ENCODE results near the gene CEP97. TPM values are rescaled to one million over a fixed set of nuclear protein-coding genes. Genes with fewer than 3 reads are reported as not detected.
A peak's percentile ranks its signal among the peaks of the same experiment; 100 is the strongest.
"Not testable (repeated sequence)": the region's sequence is repeated elsewhere in the genome, so short reads cannot be mapped to it uniquely, and the experiment has no call there.

The CEP97 gene
- total RNA-seq, 1 experiment from 2014 or later: 9.2 TPM

DNA sequence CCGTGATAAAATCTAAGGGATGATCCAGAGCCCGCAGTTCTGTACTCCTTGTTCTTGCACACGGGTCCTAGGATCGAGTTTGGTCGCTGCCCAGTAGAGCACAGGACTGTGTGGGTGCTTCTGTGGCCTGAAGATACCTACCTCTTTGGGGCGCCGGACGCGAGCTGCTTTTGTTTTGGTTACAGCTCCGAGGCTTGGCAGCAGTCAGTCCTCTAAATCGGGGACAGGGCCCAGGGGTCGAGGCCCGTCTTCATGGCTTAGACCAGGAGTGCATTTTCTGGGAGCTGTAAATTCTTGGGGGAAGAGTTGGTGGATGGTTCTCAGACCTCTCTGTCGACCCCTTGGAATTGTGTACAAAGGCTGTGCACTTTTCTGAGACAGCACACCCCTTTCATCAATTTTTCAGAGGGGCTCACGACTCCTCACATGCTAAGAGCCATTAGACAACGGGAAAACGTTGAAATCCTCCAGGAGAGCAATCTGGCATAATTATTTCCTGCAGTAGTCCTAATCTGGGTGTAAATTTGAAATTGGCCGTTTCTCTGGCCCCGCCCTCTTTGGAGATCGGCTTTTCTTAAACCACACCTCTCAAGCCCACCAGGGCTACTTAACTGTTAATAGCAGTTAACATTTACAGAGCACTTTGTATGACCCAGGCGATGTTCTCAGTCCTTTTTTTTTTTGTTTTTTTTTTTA is 928 bp downstream of the CEP97 start:
- DNase-seq: peak; percentile 26

DNA sequence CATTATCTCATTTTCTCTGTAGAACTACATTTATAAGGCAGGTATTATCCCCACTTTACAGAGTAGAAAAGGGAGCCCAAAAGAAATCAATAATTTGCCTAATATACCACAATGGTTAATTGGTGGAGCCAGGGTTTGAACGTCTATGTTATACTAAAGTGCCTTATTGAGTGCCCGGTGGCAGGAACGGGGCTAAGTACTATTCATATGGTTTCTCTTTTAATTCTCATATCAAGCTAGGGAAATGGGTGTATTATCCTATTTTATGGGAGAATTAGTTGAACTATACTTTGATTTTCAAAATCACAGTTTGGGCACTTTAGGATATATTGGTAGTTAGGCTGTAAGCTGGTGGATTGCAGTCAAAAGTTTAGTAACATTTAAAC is 1.5 kb downstream of the CEP97 start:
- DNase-seq: no peak
- Histone ChIP-seq H3K36me3 (replicated peaks; ENCODE audit: control insufficient read depth, insufficient read depth, low read length) (peaks cover 2% of the 10 kb centered on the region), H3K4me3 (ENCODE audit: insufficient read depth, low read depth, low read length) (peak overlapping the region; percentile 68; the same call in 1 of the 2 replicates), H3K27me3 (ENCODE audit: control insufficient read depth, insufficient read depth, low read length) (no peaks in the 10 kb centered on the region)

More for the DNA sequence above, 928 bp downstream of the CEP97 start:
- Histone ChIP-seq H3K27me3 (ENCODE audit: control insufficient read depth, insufficient read depth, low read length) (no peaks in the 10 kb centered on the region), H3K36me3 (replicated peaks; ENCODE audit: control insufficient read depth, insufficient read depth, low read length) (peaks cover 2% of the 10 kb centered on the region), H3K4me3 (ENCODE audit: insufficient read depth, low read depth, low read length) (peak overlapping the region; percentile 68)

DNA sequence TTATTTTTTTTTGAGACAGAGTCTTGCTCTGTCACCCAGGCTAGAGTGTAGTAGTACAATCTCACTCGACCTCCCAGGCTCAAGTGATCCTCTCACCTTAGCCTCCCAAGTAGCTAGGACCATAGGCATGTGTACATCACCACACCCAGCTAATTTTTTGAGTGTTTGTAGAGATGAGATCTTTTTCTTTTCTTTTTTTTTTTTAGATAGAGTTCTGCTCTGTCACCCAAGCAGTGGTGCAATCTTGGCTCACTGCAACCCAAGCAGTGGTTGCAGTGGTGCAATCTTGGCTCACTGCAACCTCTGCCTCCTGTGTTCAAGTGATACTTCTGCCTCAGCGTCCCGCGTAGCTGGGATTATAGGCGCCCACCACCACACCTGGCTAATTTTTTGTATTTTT is 5.2 kb downstream of the CEP97 start:
- no peak for DNase-seq
- Histone ChIP-seq H3K4me3 (ENCODE audit: insufficient read depth, low read depth, low read length) (no peak overlapping the region), H3K36me3 (replicated peaks; ENCODE audit: control insufficient read depth, insufficient read depth, low read length) (peaks cover 11% of the 10 kb centered on the region), H3K27me3 (ENCODE audit: control insufficient read depth, insufficient read depth, low read length) (no peaks in the 10 kb centered on the region)

DNA sequence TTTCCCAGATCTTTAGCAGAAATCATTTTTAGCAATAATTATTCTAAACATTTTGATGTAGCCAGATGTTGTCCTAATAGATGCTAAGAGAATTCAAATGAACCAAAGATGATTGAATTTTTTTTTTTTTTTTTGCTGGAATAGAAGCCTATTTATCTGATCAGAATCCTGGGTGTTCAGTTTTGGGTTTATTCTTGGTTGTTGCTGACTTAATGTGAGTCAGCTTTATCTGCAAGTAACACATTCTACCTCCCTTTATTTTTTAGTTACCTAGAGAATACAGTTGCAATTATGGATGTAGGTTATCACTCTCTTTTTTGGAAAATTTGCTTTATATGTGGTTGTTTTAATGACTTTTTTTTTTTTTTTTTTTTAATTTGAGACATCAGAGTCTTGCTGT is 6.4 kb downstream of the CEP97 start:
- Histone ChIP-seq H3K4me3 (ENCODE audit: insufficient read depth, low read depth, low read length) (no peak overlapping the region), H3K27me3 (ENCODE audit: control insufficient read depth, insufficient read depth, low read length) (no peaks in the 10 kb centered on the region), H3K36me3 (replicated peaks; ENCODE audit: control insufficient read depth, insufficient read depth, low read length) (peaks cover 15% of the 10 kb centered on the region)
- no peak for DNase-seq

DNA sequence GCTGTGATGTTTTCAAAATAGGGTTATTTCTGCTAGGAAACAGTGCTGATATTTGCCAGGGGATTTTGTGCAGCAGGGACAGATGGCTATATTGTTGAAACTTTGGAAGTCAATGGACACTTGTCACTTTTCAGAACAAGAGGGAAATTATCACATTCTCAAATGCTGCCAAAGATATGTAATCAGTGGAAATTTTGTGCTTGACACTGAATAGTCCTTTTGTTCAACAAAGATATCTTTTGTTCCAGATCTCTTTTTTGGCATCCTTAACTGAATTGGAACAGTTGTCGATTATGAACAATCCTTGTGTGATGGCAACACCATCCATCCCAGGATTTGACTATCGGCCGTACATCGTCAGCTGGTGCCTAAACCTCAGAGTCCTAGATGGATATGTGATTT is 7.8 kb downstream of the CEP97 start:
- peaks cover 18% of the 10 kb centered on the region for H3K36me3 ChIP-seq (replicated peaks; ENCODE audit: control insufficient read depth, insufficient read depth, low read length)
- DNase-seq: no peak
- no peak overlapping the region for H3K4me3 ChIP-seq (ENCODE audit: insufficient read depth, low read depth, low read length)
- no peaks in the 10 kb centered on the region for H3K27me3 ChIP-seq (ENCODE audit: control insufficient read depth, insufficient read depth, low read length)

DNA sequence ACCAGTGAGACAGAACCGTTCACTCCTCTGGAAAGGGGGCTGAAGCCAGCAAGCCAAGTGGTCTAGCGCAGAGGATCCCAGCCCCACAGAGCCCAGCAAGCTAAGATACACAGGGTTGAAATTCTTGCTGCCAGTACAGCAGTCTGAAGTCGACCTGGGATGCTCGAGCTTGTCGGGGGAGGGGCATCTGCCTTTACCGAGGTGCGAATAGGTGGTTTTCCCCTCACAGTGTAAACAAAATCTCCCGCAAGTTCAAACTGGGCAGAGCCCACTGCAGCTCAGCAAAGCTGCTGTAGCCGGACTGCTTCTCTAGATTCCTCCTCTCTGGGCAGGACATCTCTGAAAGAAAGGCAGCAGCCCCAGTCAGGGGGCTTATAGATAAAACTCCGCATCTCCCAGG is 11.4 kb downstream of the CEP97 start:
- Histone ChIP-seq H3K36me3 (replicated peaks; ENCODE audit: control insufficient read depth, insufficient read depth, low read length) (peaks cover 16% of the 10 kb centered on the region), H3K4me3 (ENCODE audit: insufficient read depth, low read depth, low read length) (no peak overlapping the region)
- no peak for DNase-seq

DNA sequence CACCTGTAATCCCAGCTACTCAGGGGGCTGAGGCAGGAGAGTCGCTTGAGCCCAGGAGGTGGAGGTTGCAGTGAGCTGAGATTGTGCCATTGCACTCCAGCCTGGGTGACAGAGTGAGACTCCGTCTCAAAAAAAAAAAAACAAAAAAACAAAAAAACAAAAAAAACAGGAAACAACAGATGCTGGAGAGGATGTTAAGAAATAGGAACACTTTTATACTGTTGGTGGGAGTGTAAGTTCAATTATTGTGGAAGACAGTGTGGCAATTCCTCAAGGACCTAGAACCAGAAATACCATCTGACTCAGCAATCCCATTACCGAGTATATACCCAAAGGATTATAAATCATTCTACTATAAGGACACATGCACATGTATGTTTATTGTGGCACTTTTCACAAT is 17.5 kb downstream of the CEP97 start:
- H3K4me3 ChIP-seq (ENCODE audit: insufficient read depth, low read depth, low read length); DNase-seq; H3K27me3 ChIP-seq (ENCODE audit: control insufficient read depth, insufficient read depth, low read length); H3K36me3 ChIP-seq (replicated peaks; ENCODE audit: control insufficient read depth, insufficient read depth, low read length): not testable (repeated sequence)

More for the DNA sequence above, 11.4 kb downstream of the CEP97 start:
- H3K27me3 ChIP-seq (ENCODE audit: control insufficient read depth, insufficient read depth, low read length): no peaks in the 10 kb centered on the region

DNA sequence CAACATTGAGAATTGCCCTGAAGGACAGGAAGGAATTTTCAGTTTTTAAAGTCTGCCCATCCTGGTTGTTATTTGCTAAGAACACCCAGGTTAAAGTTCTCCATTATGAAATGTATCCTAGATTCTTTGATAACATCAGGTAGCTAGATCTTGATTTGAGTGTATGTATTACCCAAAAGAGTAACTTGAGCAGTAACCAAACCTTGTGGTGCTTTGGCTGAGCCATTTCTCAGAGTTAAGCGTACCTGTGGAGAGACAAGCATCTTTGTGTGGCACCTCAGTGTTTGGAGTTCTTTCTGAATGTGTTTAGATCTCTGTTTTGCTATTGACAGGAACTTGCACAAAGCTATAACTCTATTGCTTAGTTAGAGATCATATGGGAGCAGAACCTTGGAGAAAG is 20.4 kb downstream of the CEP97 start:
- no peak for DNase-seq
- Histone ChIP-seq H3K36me3 (replicated peaks; ENCODE audit: control insufficient read depth, insufficient read depth, low read length) (no peaks in the 10 kb centered on the region), H3K27me3 (ENCODE audit: control insufficient read depth, insufficient read depth, low read length) (no peaks in the 10 kb centered on the region), H3K4me3 (ENCODE audit: insufficient read depth, low read depth, low read length) (no peak overlapping the region)

DNA sequence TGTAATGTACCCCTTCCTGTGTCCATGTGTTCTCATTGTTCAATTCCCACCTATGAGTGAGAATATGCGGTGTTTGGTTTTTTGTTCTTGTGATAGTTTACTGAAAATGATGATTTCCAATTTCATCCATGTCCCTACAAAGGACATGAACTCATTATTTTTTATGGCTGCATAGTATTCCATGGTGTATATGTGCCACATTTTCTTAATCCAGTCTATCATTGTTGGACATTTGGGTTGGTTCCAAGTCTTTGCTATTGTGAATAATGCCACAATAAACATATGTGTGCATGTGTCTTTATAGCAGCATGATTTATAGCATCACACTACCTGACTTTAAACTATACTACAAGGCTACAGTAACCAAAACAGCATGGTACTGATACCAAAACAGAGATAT is 21.5 kb downstream of the CEP97 start:
- not testable (repeated sequence) for H3K4me3 ChIP-seq (ENCODE audit: insufficient read depth, low read depth, low read length); DNase-seq; H3K27me3 ChIP-seq (ENCODE audit: control insufficient read depth, insufficient read depth, low read length); H3K36me3 ChIP-seq (replicated peaks; ENCODE audit: control insufficient read depth, insufficient read depth, low read length)

DNA sequence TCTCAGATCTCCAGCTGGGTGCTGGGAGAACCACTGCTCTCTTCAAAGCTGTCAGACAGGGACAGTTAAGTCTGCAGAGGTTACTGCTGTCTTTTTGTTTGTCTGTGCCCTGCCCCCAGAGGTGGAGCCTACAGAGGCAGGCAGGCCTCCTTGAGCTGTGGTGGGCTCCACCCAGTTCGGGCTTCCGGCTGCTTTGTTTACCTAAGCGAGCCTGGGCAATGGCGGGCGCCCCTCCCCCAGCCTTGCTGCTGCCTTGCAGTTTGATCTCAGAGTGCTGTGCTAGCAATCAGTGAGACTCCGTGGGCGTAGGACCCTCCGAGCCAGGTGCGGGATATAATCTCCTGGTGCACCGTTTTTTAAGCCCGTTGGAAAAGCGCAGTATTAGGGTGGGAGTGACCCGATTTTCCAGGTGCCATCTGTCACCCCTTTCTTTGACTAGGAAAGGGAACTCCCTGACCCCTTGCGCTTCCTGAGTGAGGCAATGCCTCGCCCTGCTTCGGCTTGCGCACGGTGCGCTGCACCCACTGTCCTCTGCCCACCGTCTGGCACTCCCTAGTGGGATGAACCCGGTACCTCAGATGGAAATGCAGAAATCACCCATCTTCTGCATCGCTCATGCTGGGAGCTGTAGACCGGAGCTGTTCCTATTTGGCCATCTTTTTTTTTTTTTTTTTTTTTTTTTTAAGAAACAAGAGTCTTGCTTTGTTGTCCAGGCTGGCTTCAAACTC is 29.1 kb downstream of the CEP97 start:
- DNase-seq; H3K4me3 ChIP-seq (ENCODE audit: insufficient read depth, low read depth, low read length); H3K27me3 ChIP-seq (ENCODE audit: control insufficient read depth, insufficient read depth, low read length): not testable (repeated sequence)
- H3K36me3 ChIP-seq (replicated peaks; ENCODE audit: control insufficient read depth, insufficient read depth, low read length): peaks cover 11% of the 10 kb centered on the region

DNA sequence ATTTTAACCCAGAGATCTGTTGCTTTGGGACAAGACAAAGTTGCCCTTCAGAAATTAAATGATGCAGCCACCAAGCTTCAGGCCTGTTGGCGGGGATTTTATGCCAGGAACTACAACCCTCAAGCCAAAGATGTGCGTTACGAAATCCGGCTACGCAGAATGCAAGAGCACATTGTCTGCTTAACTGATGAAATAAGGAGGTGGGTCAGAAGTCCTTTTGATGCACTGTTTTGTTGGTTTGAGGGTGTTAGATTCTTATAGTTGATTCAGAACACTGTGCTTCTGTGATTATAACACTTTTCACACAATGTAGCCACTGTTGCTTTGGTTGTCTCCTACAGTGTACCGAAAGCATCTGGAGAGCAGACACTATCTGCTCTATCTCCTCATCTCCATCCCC is 33.8 kb downstream of the CEP97 start:
- Histone ChIP-seq H3K4me3 (ENCODE audit: insufficient read depth, low read depth, low read length) (no peak overlapping the region), H3K27me3 (ENCODE audit: control insufficient read depth, insufficient read depth, low read length) (no peaks in the 10 kb centered on the region), H3K36me3 (replicated peaks; ENCODE audit: control insufficient read depth, insufficient read depth, low read length) (peaks cover 11% of the 10 kb centered on the region)
- DNase-seq: no peak

DNA sequence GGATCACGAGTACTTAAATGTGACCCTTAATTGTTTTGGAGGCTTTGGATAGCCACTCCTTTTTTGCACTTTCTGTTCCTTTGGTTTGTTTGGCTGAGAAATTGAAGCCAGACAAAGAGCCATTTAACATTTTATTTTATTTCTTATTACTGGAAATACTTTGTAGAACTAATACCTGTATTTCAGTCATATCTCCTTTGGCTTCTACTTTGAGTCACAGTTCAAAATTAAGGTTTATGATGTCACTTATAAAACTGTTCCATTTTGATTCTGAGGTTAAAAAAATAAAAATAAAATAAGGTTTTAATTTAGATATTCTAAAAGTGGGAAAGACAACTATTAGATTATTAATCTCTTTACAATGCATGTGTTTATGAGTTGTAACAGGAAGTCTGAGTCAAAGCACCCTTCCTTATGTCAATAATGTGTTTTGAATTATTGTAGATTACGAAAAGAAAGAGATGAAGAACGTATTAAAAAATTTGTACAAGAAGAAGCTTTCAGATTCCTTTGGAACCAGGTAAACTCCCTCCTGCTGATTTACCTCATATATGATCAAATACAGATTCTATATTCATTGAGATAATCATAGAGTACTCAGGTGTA is 37.7 kb downstream of the CEP97 start:
- H3K27me3 ChIP-seq (ENCODE audit: control insufficient read depth, insufficient read depth, low read length): no peaks in the 10 kb centered on the region
- no peak overlapping the region for H3K4me3 ChIP-seq (ENCODE audit: insufficient read depth, low read depth, low read length)
- no peak for DNase-seq
- peaks cover 4% of the 10 kb centered on the region for H3K36me3 ChIP-seq (replicated peaks; ENCODE audit: control insufficient read depth, insufficient read depth, low read length)

DNA sequence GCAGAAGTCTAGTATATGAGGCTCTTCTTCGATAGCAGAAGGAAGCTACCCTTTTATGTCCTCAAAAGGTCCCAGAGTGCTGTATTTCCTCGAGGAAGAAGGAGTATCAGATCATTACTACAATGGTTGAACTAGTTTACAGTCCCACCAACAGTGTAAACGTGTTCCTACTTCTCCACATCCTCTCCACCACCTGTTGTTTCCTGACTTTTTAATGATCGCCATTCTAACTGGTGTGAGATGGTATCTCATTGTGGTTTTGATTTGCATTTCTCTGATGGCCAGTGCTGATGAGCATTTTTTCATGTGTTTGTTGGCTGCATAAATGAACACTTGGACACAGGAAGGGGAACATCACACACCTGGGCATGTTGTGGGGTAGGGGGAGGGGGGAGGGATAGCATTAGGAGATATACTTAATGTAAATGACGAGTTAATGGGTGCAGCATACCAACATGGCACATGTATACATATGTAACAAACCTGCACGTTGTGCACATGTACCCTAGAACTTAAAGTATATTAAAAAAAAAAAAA is 53.4 kb downstream of the CEP97 start:
- H3K27me3 ChIP-seq (ENCODE audit: control insufficient read depth, insufficient read depth, low read length); H3K36me3 ChIP-seq (replicated peaks; ENCODE audit: control insufficient read depth, insufficient read depth, low read length); H3K4me3 ChIP-seq (ENCODE audit: insufficient read depth, low read depth, low read length); DNase-seq: not testable (repeated sequence)

DNA sequence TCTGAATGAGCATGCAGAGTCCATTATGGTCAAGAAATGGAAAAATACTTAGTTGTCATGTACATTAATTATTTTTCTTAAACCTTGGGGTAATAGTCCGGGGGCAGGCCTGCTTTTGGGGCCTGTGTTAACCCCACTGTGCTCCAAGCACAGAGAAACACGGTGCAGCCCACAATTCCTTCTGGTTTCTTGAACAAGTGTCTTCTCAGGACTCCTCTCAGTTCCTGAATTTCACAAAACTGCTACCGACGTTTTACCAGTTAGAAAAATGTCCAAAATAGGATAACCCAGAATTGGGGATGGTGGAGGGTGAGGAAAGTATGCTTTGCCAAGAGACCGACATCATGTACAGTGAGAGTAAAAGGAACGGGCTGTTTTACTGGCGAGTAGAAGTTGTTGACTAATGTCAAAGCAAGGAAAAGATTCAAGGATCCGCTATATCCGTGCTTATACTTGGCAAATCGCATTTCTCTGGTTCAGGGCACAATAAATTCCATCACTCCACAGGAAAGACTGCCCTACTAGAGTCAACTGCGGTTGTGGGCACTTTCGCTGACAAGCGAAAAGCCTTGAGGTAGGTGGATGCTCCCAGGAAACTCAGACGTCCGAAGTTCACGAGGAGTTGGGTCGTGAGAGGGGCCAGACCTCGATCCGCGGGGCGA is 54.1 kb downstream of the CEP97 start:
- peak overlapping the region; percentile 84 for H3K4me3 ChIP-seq (ENCODE audit: insufficient read depth, low read depth, low read length)
- no peaks in the 10 kb centered on the region; the same call in 1 of the 2 replicates for H3K27me3 ChIP-seq (ENCODE audit: control insufficient read depth, insufficient read depth, low read length)

More for the DNA sequence above, 54.1 kb downstream of the CEP97 start:
- H3K36me3 ChIP-seq (replicated peaks; ENCODE audit: control insufficient read depth, insufficient read depth, low read length): peaks cover 5% of the 10 kb centered on the region
- DNase-seq: no peak

Data from H7 (cell line).